Measurements from ENCODE around the gene FAM13B. TPM values are rescaled to one million over a fixed set of nuclear protein-coding genes. Genes with fewer than 3 reads are reported as not detected.

FAM13B gene
- total RNA-seq, 1 experiment from 2014 or later: 33.7 TPM

- DNase-seq (ENCODE audit: unreplicated experiment): no peak
- Mint-ChIP-seq H3K27ac (ENCODE audit: low read depth, unreplicated experiment) (no peak overlapping the region), H3K4me3 (ENCODE audit: unreplicated experiment) (no peak overlapping the region), H3K4me1 (ENCODE audit: insufficient read depth, unreplicated experiment) (no peaks in the 10 kb centered on the region), H3K27me3 (ENCODE audit: insufficient read depth, unreplicated experiment) (no peaks in the 10 kb centered on the region), H3K9me3 (ENCODE audit: unreplicated experiment) (no peaks in the 10 kb centered on the region), H3K36me3 (ENCODE audit: insufficient read depth, unreplicated experiment) (peaks cover 45% of the 10 kb centered on the region)
- no peak for TF ChIP-seq CTCF (IDR thresholded peaks at IDR 0.05; ENCODE audit: unreplicated experiment)
- intact Hi-C loops (cut with micrococcal nuclease): no loop called here
- ChIA-PET CTCF (interaction anchor here (0.6 to 1.4 kb wide), 2 partner anchors 9 to 20 kb away, joined by 4 to 5 read pairs; no protein-coding TSS in a partner anchor), POLR2A (interaction anchor here (0.6 to 1.3 kb wide), 4 partner anchors 10 to 165 kb away, joined by 3 to 4 read pairs (median 4); no protein-coding TSS in a partner anchor)
- BruUV-seq (replicated peaks): no TSS peak
Measured at GRCh38 chr5:137935190-137935589, 97.7 kb downstream of the FAM13B start.

DNA sequence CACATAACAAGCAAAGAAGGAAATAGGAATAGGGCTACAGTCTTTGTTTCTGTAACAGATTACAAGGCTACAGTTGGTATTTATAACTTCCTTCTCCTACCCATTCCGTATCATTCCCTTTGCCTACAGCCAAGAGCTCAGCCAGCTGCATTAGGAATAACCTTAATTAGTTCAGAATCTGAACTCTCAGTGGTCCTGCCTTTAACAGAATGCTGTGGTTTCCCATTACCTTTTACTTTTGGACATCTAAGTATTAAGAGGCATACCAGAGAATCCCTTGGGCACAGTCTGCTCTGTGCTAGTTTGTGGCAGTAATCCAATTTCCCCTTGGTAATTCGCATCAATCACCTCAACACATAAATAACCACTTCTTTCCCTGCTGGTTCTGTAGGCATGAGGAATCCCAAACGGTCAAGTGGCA lies 99.4 kb downstream of the FAM13B start:
- ChIA-PET CTCF (interaction anchor here (0.6 to 1.6 kb wide), 2 partner anchors 155 to 417 kb away, joined by 3 to 4 read pairs; no protein-coding TSS in a partner anchor), POLR2A (interaction anchor here (0.9 kb wide), 1 partner anchor 43 kb away, joined by 3 read pairs; no protein-coding TSS in a partner anchor)
- intact Hi-C loops (cut with micrococcal nuclease): no loop called here
- Mint-ChIP-seq H3K27me3 (ENCODE audit: insufficient read depth, unreplicated experiment) (no peaks in the 10 kb centered on the region), H3K36me3 (ENCODE audit: insufficient read depth, unreplicated experiment) (peaks cover 34% of the 10 kb centered on the region), H3K4me1 (ENCODE audit: insufficient read depth, unreplicated experiment) (no peaks in the 10 kb centered on the region), H3K9me3 (ENCODE audit: unreplicated experiment) (no peaks in the 10 kb centered on the region), H3K4me3 (ENCODE audit: unreplicated experiment) (no peak overlapping the region), H3K27ac (ENCODE audit: low read depth, unreplicated experiment) (no peak overlapping the region)
- no TSS peak for BruUV-seq (replicated peaks)
- no peak for DNase-seq (ENCODE audit: unreplicated experiment)
- TF ChIP-seq CTCF (IDR thresholded peaks at IDR 0.05; ENCODE audit: unreplicated experiment): no peak

DNA sequence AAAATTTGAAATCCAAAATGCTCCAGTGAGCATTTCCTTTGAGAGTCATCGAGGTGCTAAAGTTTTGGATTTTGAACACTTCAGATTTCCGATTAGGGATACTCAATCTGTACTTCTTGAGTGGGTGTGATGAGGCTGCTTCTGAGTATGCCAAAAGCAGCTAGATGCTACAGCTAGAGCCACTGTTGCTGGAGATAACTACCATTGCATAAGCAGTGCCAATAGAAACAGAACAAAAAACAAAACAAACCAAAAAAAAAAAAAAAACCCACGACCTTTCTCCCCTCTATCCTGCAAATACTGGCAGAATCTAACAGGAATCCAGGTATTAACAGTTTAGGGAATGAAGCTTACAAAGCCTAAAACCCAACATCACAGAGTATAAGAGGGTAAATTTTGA lies 100.1 kb downstream of the FAM13B start:
- CTCF ChIA-PET: interaction anchor here (1.6 kb wide), 1 partner anchor 154 kb away, joined by 4 read pairs; no protein-coding TSS in a partner anchor
- POLR2A ChIA-PET: interaction anchor here (0.9 kb wide), 1 partner anchor 42 kb away, joined by 3 read pairs; no protein-coding TSS in a partner anchor

DNA sequence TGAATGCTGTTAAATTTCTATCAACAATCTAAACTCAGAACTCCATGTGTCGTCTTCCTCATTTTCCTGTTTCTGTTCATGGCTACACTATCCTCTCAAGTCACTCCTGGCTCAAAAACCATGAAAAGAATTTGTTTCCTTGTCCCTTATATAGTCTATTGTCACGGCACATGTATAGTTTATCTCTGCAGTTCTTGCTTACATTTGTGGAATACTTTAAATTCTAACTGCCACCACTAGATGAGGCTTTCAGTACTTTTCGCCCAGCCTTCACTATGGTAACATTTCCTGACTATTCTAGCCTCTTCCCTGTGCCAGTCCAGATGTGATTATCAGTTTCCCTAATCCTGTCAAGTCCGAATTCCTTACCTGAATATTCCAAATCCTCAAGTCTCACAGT lies 109.0 kb downstream of the FAM13B start:
- no peak for TF ChIP-seq CTCF (IDR thresholded peaks at IDR 0.05; ENCODE audit: unreplicated experiment)
- H3K9me3 Mint-ChIP-seq (ENCODE audit: unreplicated experiment): no peaks in the 10 kb centered on the region
- no peak overlapping the region for H3K27ac Mint-ChIP-seq (ENCODE audit: low read depth, unreplicated experiment)
- ChIA-PET CTCF (interaction anchor here (0.8 kb wide), 1 partner anchor 171 kb away, joined by 4 read pairs; no protein-coding TSS in a partner anchor), POLR2A (no interaction called here)
- H3K27me3 Mint-ChIP-seq (ENCODE audit: insufficient read depth, unreplicated experiment): no peaks in the 10 kb centered on the region
- no peaks in the 10 kb centered on the region for H3K4me1 Mint-ChIP-seq (ENCODE audit: insufficient read depth, unreplicated experiment)
- H3K36me3 Mint-ChIP-seq (ENCODE audit: insufficient read depth, unreplicated experiment): peaks cover 4% of the 10 kb centered on the region
- no peak for DNase-seq (ENCODE audit: unreplicated experiment)
- intact Hi-C loops (cut with micrococcal nuclease): no loop called here
- no peak overlapping the region for H3K4me3 Mint-ChIP-seq (ENCODE audit: unreplicated experiment)
- BruUV-seq (replicated peaks): no TSS peak

More for the DNA sequence above, 100.1 kb downstream of the FAM13B start:
- no peak overlapping the region for H3K27ac Mint-ChIP-seq (ENCODE audit: low read depth, unreplicated experiment)
- H3K9me3 Mint-ChIP-seq (ENCODE audit: unreplicated experiment): no peaks in the 10 kb centered on the region
- peaks cover 27% of the 10 kb centered on the region for H3K36me3 Mint-ChIP-seq (ENCODE audit: insufficient read depth, unreplicated experiment)
- H3K4me1 Mint-ChIP-seq (ENCODE audit: insufficient read depth, unreplicated experiment): no peaks in the 10 kb centered on the region
- intact Hi-C loops (cut with micrococcal nuclease): no loop called here
- no TSS peak for BruUV-seq (replicated peaks)
- DNase-seq (ENCODE audit: unreplicated experiment): no peak
- H3K27me3 Mint-ChIP-seq (ENCODE audit: insufficient read depth, unreplicated experiment): no peaks in the 10 kb centered on the region
- H3K4me3 Mint-ChIP-seq (ENCODE audit: unreplicated experiment): no peak overlapping the region
- TF ChIP-seq CTCF (IDR thresholded peaks at IDR 0.05; ENCODE audit: unreplicated experiment): no peak
